GM12891 (cell line): ENCODE data around the gene GATA6.

Experiments
- DNase-seq: peaks from one replicate; pipeline ENCODE4 v3.0.0; 2011; ENCODE audit warnings: low spot score; ENCODE audit not compliant: insufficient read length
- FAIRE-seq: peaks from 2 replicates; lab custom pipeline; 2011; peaks lifted over from hg19 to GRCh38; lab: Jason Lieb, UNC
- PAX5 ChIP-seq: IDR thresholded peaks from 2 replicates; pipeline ENCODE4 v1.6.1; 2011; ENCODE audit warnings: low read length, moderate library complexity, mild to moderate bottlenecking; ENCODE audit not compliant: insufficient read depth, severe bottlenecking
- POLR2A ChIP-seq: IDR thresholded peaks from 2 replicates; pipeline ENCODE4 v1.6.1; 2011; ENCODE audit warnings: low read depth, low read length, control low read depth
- POLR2AphosphoS5 ChIP-seq: IDR thresholded peaks from 2 replicates; pipeline ENCODE4 v1.6.1; 2011; ENCODE audit warnings: low read depth, low read length, control low read depth
- POU2F2 ChIP-seq: IDR thresholded peaks from 2 replicates; pipeline ENCODE4 v1.6.1; 2011; ENCODE audit warnings: low read depth, mild to moderate bottlenecking, control low read depth, low read length, moderate library complexity
- SPI1 ChIP-seq: IDR thresholded peaks from 2 replicates; pipeline ENCODE4 v1.6.1; 2011; ENCODE audit warnings: low read depth, low read length, control low read depth
- TAF1 ChIP-seq: IDR thresholded peaks from 2 replicates; pipeline ENCODE4 v1.6.1; 2011; ENCODE audit warnings: low read depth, low read length, control low read depth

GATA6 gene

GRCh38 chr18:22228976-22229375 is 59.6 kb downstream of the GATA6 start:
- DNase-seq: no peak
- no peak for FAIRE-seq
- no peak for TF ChIP-seq POLR2A
- no peak for TF ChIP-seq POU2F2
- TF ChIP-seq POLR2AphosphoS5: no peak
- TF ChIP-seq TAF1: no peak
- no peak for TF ChIP-seq PAX5
- TF ChIP-seq SPI1: no peak

DNA sequence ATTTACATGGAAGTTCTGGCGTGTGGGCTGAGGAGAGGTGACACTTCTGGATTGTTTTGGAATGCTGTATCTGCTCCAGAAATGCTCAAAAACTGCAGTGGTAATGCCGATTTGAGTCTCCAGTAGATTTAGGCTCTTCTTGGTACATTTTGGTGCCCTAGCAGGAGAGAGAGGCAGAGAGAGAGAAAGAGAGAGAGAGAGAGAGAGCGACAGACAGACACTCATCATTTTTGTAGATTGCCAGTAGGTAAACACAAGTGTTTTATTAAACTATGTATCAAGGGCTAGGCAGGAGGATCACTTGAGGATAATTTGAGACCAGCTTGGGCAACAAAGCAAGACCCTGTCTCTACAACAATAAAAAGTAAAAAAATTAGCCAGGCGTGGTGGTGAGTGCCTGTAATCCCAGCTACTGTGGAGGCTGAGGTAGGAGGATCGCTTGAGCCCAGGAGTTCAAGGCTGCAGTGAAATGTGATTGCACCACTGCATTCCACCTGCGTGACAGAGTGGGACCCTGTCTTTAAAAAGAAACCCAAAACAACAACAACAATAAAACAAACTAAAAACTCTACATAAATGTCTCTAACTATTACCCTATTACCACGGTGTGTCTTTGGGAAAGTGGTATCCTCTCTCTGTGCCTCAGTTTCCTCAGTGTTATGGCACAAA is 60.2 kb downstream of the GATA6 start:
- no peak for TF ChIP-seq SPI1
- TF ChIP-seq PAX5: no peak
- no peak for TF ChIP-seq POLR2AphosphoS5
- TF ChIP-seq TAF1: no peak
- TF ChIP-seq POLR2A: no peak
- no peak for TF ChIP-seq POU2F2
- DNase-seq: no peak
- no peak for FAIRE-seq

- FAIRE-seq: no peak
Observed at GRCh38 chr18:22230471-22230945, 61.1 kb downstream of the GATA6 start.

DNA sequence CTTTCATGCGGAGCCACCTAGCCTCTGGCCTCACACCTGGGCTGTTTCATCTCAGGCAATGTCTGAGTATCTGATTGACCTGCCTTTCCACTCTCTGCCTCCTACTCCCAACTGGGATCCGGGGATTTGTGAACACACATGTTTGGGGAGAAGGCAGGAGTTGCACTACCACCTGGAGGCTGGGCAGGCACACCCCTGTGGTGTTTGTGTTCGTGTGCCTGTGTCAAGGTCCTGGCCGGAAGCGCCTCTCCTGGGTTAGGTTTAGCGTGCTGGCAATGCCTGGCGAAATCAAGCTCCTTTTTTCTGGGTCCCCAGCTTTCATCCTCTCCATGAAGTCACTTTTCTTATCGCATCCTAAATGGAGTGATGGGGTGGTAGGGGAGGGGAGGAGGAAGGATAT is 63.9 kb downstream of the GATA6 start:
- DNase-seq (no peak), FAIRE-seq (no peak)
- TF ChIP-seq POLR2AphosphoS5 (no peak), POU2F2 (no peak)

More at GRCh38 chr18:22230471-22230945, 61.1 kb downstream of the GATA6 start:
- no peak for DNase-seq
- no peak for TF ChIP-seq PAX5
- no peak for TF ChIP-seq SPI1
- TF ChIP-seq TAF1: no peak
- TF ChIP-seq POLR2AphosphoS5: no peak
- no peak for TF ChIP-seq POLR2A
- no peak for TF ChIP-seq POU2F2

GRCh38 chr18:22238036-22238435 is 68.6 kb downstream of the GATA6 start:
- FAIRE-seq: no peak
- no peak for TF ChIP-seq POLR2AphosphoS5
- no peak for DNase-seq

- FAIRE-seq (no peak), DNase-seq (no peak)
- TF ChIP-seq POLR2AphosphoS5 (no peak), TAF1 (no peak), POLR2A (no peak), SPI1 (no peak)
Observed at GRCh38 chr18:22238681-22239080, 69.3 kb downstream of the GATA6 start.

DNA sequence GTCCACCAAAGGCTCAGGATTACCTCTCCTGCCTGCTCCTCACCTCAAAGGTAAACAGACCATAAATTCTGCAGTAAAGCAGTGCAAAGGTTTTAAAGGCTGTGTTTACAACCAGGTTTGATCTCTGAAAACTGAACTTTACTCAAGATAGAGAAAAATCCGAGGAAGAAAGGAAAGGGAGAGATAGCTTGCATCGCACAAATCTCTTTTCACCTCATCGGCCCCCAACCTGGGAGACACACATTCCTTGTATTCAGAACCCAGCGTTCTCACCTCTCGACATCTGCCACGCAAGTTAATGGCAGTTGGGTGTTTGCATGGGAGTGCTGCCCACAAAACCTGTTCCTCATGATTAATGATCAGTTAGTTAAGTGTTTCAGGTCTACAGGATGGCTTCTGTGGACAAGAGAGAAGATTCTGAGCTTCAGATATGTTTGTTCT is 72.6 kb downstream of the GATA6 start:
- DNase-seq (no peak), FAIRE-seq (no peak)
- no peak for TF ChIP-seq TAF1
- TF ChIP-seq SPI1: no peak
- TF ChIP-seq POU2F2: no peak
- TF ChIP-seq PAX5: no peak
- no peak for TF ChIP-seq POLR2AphosphoS5
- TF ChIP-seq POLR2A: no peak

GRCh38 chr18:22243513-22243912 is 74.1 kb downstream of the GATA6 start:
- FAIRE-seq (no peak), DNase-seq (no peak)
- TF ChIP-seq POU2F2: no peak
- TF ChIP-seq PAX5: no peak
- no peak for TF ChIP-seq SPI1
- TF ChIP-seq TAF1: no peak
- no peak for TF ChIP-seq POLR2AphosphoS5
- TF ChIP-seq POLR2A: no peak

DNA sequence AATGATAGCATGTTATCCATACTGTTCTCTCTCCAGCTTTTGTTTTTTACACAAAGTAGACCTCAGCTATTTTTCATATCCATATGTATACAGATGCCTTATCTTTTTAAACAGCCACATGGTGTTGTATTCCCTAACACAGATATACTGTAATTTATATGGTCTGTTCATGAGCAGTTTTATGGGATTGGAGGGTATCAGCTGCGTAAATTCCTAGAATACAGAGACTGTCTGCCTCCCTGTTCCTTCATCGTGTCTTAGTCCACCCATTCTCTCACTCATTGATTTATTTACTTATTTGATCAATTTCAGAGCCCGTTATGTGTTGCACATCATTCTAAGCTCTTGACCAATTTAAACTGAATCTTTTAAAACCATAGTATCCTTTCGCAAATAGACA is 80.6 kb downstream of the GATA6 start:
- TF ChIP-seq PAX5 (no peak), POLR2A (no peak), TAF1 (no peak), SPI1 (no peak), POU2F2 (no peak), POLR2AphosphoS5 (no peak)
- no peak for FAIRE-seq

DNA sequence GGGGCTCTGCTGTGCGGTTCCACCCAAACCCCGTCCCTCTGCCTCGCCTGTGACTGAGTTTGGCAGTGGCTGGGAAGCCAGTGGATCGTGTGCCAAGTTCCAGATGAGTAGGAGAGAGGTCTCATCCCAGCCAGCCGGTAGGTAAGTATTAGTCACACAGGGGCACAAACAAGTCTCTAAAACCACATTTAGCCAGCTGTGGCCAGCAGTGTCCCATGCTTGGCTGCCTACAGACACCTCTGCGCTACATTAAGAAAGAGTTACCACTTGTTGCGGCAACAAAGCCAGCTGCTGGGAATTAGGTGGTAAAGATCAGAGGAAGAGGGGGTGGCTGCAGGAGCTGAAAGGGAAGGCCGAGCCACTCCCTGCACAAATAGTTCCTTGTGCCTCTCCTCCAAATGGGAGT is 81.2 kb downstream of the GATA6 start:
- no peak for DNase-seq
- no peak for FAIRE-seq
- TF ChIP-seq PAX5 (no peak), SPI1 (no peak), POLR2AphosphoS5 (no peak), POU2F2 (no peak), TAF1 (no peak), POLR2A (no peak)

More for the DNA sequence above, 80.6 kb downstream of the GATA6 start:
- DNase-seq: no peak
